ENCODE data around the gene TPRX1.
"Not testable (repeated sequence)": the region's sequence is repeated elsewhere in the genome, so short reads cannot be mapped to it uniquely, and the experiment has no call there.

The TPRX1 gene

GRCh38 chr19:47777245-47778048 lies 26.9 kb downstream of the TPRX1 start:
- in situ Hi-C loops (cut with MboI; ENCODE audit: low pct_unique_long_range_greater_than_20kb, low sequenced_read_pairs); DNase-seq: not testable (repeated sequence)

- no peak for DNase-seq
- in situ Hi-C loops (cut with MboI; ENCODE audit: low pct_unique_long_range_greater_than_20kb, low sequenced_read_pairs): no loop called here
These were observed 27.8 kb downstream of the TPRX1 start for GRCh38 chr19:47776568-47776967.

GRCh38 chr19:47771291-47771690 lies 33.1 kb downstream of the TPRX1 start:
- in situ Hi-C loops (cut with MboI; ENCODE audit: low pct_unique_long_range_greater_than_20kb, low sequenced_read_pairs); DNase-seq: not testable (repeated sequence)

- DNase-seq: no peak
These were observed 34.8 kb downstream of the TPRX1 start for GRCh38 chr19:47769534-47769933.

GRCh38 chr19:47768604-47769003 lies 35.7 kb downstream of the TPRX1 start:
- in situ Hi-C loops (cut with MboI; ENCODE audit: low pct_unique_long_range_greater_than_20kb, low sequenced_read_pairs): no loop called here
- no peak for DNase-seq

More at GRCh38 chr19:47769534-47769933, 34.8 kb downstream of the TPRX1 start:
- in situ Hi-C loops (cut with MboI; ENCODE audit: low pct_unique_long_range_greater_than_20kb, low sequenced_read_pairs): no loop called here

GRCh38 chr19:47767349-47767748 lies 37.0 kb downstream of the TPRX1 start:
- in situ Hi-C loops (cut with MboI; ENCODE audit: low pct_unique_long_range_greater_than_20kb, low sequenced_read_pairs): no loop called here

GRCh38 chr19:47766670-47767069 lies 37.7 kb downstream of the TPRX1 start:
- in situ Hi-C loops (cut with MboI; ENCODE audit: low pct_unique_long_range_greater_than_20kb, low sequenced_read_pairs): no loop called here
- no peak for DNase-seq

More at GRCh38 chr19:47767349-47767748, 37.0 kb downstream of the TPRX1 start:
- no peak for DNase-seq

- in situ Hi-C loops (cut with MboI; ENCODE audit: low pct_unique_long_range_greater_than_20kb, low sequenced_read_pairs): no loop called here
- no peak for DNase-seq
These were observed 38.1 kb downstream of the TPRX1 start for GRCh38 chr19:47766359-47766620.

GRCh38 chr19:47765523-47766358 lies 38.6 kb downstream of the TPRX1 start:
- in situ Hi-C loops (cut with MboI; ENCODE audit: low pct_unique_long_range_greater_than_20kb, low sequenced_read_pairs): no loop called here
- DNase-seq: peak; percentile 74

GRCh38 chr19:47764705-47765104 lies 39.6 kb downstream of the TPRX1 start:
- DNase-seq; in situ Hi-C loops (cut with MboI; ENCODE audit: low pct_unique_long_range_greater_than_20kb, low sequenced_read_pairs): not testable (repeated sequence)

GRCh38 chr19:47762615-47763308 lies 41.6 kb downstream of the TPRX1 start:
- no peak for DNase-seq
- in situ Hi-C loops (cut with MboI; ENCODE audit: low pct_unique_long_range_greater_than_20kb, low sequenced_read_pairs): no loop called here

GRCh38 chr19:47762151-47762550 lies 42.2 kb downstream of the TPRX1 start:
- in situ Hi-C loops (cut with MboI; ENCODE audit: low pct_unique_long_range_greater_than_20kb, low sequenced_read_pairs): no loop called here
- DNase-seq: no peak

- in situ Hi-C loops (cut with MboI; ENCODE audit: low pct_unique_long_range_greater_than_20kb, low sequenced_read_pairs): no loop called here
- DNase-seq: no peak
These were observed 42.8 kb downstream of the TPRX1 start for GRCh38 chr19:47761566-47761965.

GRCh38 chr19:47760632-47760999 lies 43.7 kb downstream of the TPRX1 start:
- in situ Hi-C loops (cut with MboI; ENCODE audit: low pct_unique_long_range_greater_than_20kb, low sequenced_read_pairs): no loop called here
- no peak for DNase-seq

GRCh38 chr19:47758443-47758804 lies 45.9 kb downstream of the TPRX1 start:
- in situ Hi-C loops (cut with MboI; ENCODE audit: low pct_unique_long_range_greater_than_20kb, low sequenced_read_pairs): no loop called here
- DNase-seq: no peak

GRCh38 chr19:47757617-47758442 lies 46.5 kb downstream of the TPRX1 start:
- DNase-seq: no peak
- in situ Hi-C loops (cut with MboI; ENCODE audit: low pct_unique_long_range_greater_than_20kb, low sequenced_read_pairs): no loop called here

GRCh38 chr19:47756953-47757608 lies 47.3 kb downstream of the TPRX1 start:
- DNase-seq: no peak
- in situ Hi-C loops (cut with MboI; ENCODE audit: low pct_unique_long_range_greater_than_20kb, low sequenced_read_pairs): no loop called here

- in situ Hi-C loops (cut with MboI; ENCODE audit: low pct_unique_long_range_greater_than_20kb, low sequenced_read_pairs): no loop called here
- no peak for DNase-seq
These were observed 47.8 kb downstream of the TPRX1 start for GRCh38 chr19:47756627-47756929.
